Activated naive CD8-positive, alpha-beta T cell (primary cell): Measurements from ENCODE around the gene ARMC8.

Experiments
- H3K27ac Mint-ChIP-seq: one replicate; pipeline ENCODE4 v1.8.0; 2021; ENCODE audit warnings: mixed read lengths
- H3K27me3 Mint-ChIP-seq: one replicate; pipeline ENCODE4 v1.8.0; 2021; ENCODE audit warnings: mixed read lengths
- H3K36me3 Mint-ChIP-seq: one replicate; pipeline ENCODE4 v1.8.0; 2021; ENCODE audit warnings: mixed read lengths
- H3K4me1 Mint-ChIP-seq: one replicate; pipeline ENCODE4 v1.8.0; 2021; ENCODE audit warnings: low read depth, mixed read lengths
- H3K4me3 Mint-ChIP-seq: one replicate; pipeline ENCODE4 v1.8.0; 2021; ENCODE audit warnings: mild to moderate bottlenecking, mixed read lengths
- H3K9me3 Mint-ChIP-seq: one replicate; pipeline ENCODE4 v1.8.0; 2021; ENCODE audit warnings: low read depth, mixed read lengths

Gene ARMC8

DNA sequence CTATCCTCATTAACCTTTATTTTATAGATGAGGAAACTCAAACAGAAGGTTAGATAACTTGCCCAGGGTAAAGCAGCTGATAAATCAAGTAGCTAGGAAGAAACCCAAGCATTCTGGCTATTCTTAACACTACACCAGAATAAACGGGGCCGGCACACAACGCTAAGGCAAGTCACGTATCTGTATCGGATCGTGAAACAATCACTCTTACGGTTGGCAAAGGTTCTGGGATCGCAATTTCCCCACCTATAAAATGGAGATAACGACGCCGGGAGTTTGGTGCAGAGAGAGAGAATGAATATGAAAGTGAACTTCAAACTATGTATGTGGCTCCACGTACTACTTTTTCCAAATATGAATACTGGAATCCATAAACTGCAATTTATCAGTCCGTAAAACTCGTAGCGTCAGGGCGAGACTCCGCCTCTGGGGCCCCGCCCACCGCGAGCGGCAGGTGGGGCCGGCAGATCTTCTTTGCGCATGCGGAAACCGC is 252 bp upstream of the ARMC8 start:
- Mint-ChIP-seq H3K4me3 (peak overlapping the region; percentile 98), H3K27me3 (no peaks in the 10 kb centered on the region), H3K36me3 (peaks cover 9% of the 10 kb centered on the region), H3K9me3 (no peaks in the 10 kb centered on the region), H3K27ac (peak overlapping the region; percentile 99), H3K4me1 (peaks cover 34% of the 10 kb centered on the region)

DNA sequence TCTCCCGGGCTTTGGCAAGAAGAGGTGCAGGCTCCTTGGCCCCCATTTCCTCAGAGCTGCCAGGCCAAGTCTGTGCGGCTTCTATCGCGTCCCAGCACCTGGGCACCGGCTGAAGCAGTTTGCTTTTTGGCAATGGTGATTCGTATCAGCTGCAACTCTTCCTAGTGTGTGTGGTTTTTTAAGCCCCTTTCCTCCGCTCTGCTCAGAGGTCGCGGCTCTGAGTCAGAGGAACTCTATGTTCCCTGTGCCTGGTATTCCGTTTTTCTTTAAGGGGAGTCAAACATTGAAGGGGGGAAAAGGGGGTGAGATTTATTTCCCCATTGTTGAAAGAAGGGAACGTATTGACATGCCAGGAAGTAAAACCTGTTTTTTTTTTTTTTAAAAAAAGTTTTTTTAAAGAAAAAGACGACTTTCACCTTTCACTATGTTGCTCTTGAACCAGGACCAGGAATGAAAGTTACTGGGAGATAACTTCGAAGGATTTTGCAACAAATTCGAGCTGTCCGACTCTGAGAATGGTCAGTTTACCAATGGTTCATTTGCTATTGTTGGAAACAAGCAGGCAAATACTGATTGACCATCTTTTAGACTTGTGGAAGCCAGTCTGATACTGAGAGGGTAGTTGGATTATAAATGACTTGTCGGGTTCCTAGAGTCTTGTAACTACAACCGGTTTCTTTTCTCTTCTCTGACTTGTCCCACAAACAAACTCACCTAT is 1.1 kb downstream of the ARMC8 start:
- Mint-ChIP-seq H3K27me3 (no peaks in the 10 kb centered on the region), H3K27ac (peak overlapping the region; percentile 83), H3K4me3 (peak overlapping the region; percentile 98), H3K36me3 (peaks cover 9% of the 10 kb centered on the region), H3K9me3 (no peaks in the 10 kb centered on the region), H3K4me1 (peaks cover 39% of the 10 kb centered on the region)

DNA sequence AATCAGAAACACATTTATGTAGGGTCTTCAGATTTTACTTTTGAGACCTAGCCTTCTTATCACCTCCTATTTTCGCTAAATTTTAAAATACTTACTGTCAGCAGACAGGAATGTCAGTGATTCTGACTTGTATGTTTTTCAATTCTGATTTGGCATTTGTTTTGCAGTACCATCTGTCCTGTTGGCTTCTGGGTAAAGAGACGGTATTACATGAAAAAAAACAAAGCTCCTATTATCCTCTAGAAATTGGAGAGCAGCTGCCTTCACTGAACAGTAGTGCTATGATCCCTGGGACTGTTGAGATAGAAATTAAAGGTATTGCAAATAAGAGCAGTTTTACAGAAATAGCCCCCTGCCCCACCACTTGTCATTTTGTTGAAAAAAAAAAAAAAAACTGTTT is 8.4 kb downstream of the ARMC8 start:
- no peak overlapping the region for H3K4me3 Mint-ChIP-seq
- no peak overlapping the region for H3K27ac Mint-ChIP-seq
- H3K4me1 Mint-ChIP-seq = peaks cover 58% of the 10 kb centered on the region
- H3K36me3 Mint-ChIP-seq = peaks cover 14% of the 10 kb centered on the region
- H3K27me3 Mint-ChIP-seq = no peaks in the 10 kb centered on the region
- H3K9me3 Mint-ChIP-seq = no peaks in the 10 kb centered on the region

DNA sequence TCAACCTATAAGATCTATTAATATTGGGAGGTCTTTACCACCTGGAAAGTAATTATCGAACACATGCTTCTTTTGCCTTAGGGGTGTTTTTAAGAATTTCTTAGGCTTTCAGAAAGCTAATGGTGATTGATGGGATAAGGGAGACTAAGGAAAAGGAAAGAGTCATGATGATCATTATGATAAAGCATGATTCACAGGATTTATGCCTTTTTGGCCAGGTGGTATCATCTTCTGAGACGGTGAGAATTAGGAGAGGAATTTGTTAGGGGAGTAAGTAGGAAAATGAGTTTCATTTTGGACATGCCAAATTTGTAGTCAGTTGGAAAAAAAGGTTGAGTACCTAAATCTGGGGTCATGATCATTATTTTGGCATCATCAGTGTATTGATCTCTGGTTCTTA is 8.9 kb downstream of the ARMC8 start:
- Mint-ChIP-seq H3K27ac (no peak overlapping the region), H3K4me3 (no peak overlapping the region), H3K4me1 (peaks cover 54% of the 10 kb centered on the region), H3K9me3 (no peaks in the 10 kb centered on the region), H3K36me3 (peaks cover 14% of the 10 kb centered on the region), H3K27me3 (no peaks in the 10 kb centered on the region)

DNA sequence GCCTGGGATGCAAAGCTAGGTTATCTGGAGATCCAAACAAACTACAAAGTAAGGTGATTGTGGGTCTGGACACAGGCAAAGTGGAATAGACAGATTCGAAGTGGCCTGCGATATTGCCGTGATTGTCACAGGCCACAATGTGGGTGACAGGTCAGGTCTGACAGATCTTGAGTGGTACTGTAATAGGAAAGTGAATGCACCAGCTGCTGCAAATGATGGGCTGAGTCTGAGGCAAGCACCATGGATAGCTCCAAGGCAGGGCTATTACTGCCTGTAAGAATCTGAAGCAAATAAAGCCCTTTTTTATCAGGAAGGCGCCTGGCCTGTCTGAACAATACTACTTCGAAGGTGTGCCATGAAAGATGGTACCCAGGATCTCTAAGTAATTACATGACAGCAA is 10.0 kb downstream of the ARMC8 start:
- H3K36me3 Mint-ChIP-seq = peaks cover 8% of the 10 kb centered on the region
- no peaks in the 10 kb centered on the region for H3K9me3 Mint-ChIP-seq
- no peaks in the 10 kb centered on the region for H3K27me3 Mint-ChIP-seq
- no peak overlapping the region for H3K4me3 Mint-ChIP-seq
- peaks cover 53% of the 10 kb centered on the region for H3K4me1 Mint-ChIP-seq
- no peak overlapping the region for H3K27ac Mint-ChIP-seq

DNA sequence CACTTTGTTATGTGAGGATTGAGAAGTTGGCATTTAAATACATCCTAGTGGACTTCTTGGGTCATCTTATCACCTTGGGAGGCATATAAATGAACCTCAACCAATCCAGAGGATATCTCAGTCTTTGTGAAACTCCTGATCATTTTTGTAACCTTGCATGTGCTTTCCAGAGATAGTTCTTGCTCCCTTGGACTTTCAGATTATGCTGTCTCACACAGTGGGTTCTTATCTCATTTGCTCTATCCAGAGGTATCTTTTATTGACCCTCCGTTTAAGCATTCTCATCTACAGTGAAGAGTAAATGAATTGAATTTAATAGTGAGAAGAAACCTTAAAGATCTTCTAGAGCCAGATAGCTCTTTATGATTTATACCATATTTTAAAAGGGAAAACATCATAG is 10.4 kb downstream of the ARMC8 start:
- no peak overlapping the region for H3K4me3 Mint-ChIP-seq
- peaks cover 54% of the 10 kb centered on the region for H3K4me1 Mint-ChIP-seq
- H3K9me3 Mint-ChIP-seq = no peaks in the 10 kb centered on the region
- no peak overlapping the region for H3K27ac Mint-ChIP-seq
- no peaks in the 10 kb centered on the region for H3K27me3 Mint-ChIP-seq
- H3K36me3 Mint-ChIP-seq = peaks cover 8% of the 10 kb centered on the region

DNA sequence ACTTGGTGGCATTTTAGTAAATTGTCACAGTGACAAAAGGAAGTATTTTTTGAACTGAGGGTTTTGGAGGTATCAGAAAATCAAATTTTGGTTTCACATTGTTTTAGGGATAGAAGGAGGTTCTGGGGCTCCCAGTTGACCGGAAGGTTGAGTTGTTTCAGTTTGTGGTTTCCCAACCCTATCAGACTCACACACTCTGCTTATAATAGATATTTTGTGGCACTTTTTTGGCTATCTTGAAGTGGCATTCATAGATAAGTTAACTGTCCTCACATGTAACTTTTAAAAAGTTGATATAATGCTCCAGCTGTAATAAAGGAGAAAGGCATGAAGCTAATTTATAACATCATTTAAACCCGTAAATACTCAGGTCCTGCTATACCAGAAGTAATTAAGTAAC is 12.8 kb downstream of the ARMC8 start:
- Mint-ChIP-seq H3K27ac (no peak overlapping the region), H3K9me3 (no peaks in the 10 kb centered on the region), H3K4me1 (peaks cover 67% of the 10 kb centered on the region), H3K36me3 (peaks cover 11% of the 10 kb centered on the region), H3K27me3 (no peaks in the 10 kb centered on the region), H3K4me3 (no peak overlapping the region)

DNA sequence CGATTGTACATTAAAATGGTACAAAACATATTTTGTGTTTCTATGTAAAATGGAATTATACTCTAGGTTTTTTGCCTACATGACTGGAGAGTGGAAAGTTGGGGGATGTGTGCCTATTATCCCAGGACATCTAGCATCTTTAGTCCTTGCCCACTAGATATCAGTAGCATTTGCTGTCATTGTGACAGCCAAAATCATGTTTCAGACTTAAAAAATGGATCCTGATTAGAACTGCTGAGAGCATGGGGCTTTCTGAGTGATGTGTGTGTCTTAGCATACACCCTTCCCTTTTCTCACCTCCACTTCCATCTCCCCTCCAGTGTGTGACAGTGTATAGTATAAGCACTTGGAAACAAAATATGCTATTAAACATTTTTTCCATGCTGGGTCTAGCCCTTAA is 13.3 kb downstream of the ARMC8 start:
- peaks cover 69% of the 10 kb centered on the region for H3K4me1 Mint-ChIP-seq
- H3K36me3 Mint-ChIP-seq = peaks cover 11% of the 10 kb centered on the region
- no peaks in the 10 kb centered on the region for H3K27me3 Mint-ChIP-seq
- H3K4me3 Mint-ChIP-seq = no peak overlapping the region
- H3K27ac Mint-ChIP-seq = no peak overlapping the region
- no peaks in the 10 kb centered on the region for H3K9me3 Mint-ChIP-seq

DNA sequence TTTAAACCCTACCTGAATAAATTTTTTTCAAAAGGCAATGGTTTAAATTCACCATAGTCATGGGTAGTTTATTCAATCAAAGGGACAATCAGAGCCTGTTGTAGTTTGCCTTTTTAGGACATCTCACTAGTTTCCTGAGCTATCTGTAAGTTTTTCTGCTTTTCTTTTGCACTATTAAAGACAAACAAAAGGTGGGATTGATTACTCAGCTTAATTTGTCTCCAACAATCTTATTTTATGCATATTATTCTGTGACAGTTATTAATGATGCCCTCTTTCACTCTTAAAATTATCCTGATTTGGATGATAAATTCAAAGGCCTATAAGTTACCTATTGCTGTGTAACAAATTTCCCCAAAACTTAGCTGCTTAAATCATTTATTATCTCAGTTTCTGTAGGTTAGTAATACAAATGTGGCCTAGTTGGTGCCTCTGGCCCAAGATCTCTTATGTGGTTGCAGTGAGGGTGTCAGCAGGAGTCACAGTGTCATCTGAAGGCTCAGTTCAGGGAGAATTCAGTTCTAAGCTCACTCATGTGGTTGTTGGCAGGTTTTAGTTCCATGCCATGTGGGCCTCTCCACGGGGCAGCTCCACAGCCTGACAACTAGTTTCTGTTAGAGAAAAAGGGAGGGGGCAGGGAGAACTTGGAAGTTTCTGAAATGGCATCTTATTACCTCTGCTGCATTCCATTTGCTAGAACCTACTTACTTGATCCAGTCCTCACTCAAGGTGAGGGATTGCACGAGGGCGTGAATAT is 16.0 kb downstream of the ARMC8 start:
- Mint-ChIP-seq H3K4me1 (peaks cover 64% of the 10 kb centered on the region), H3K9me3 (no peaks in the 10 kb centered on the region), H3K27ac (no peak overlapping the region), H3K36me3 (peaks cover 13% of the 10 kb centered on the region), H3K4me3 (no peak overlapping the region), H3K27me3 (no peaks in the 10 kb centered on the region)

DNA sequence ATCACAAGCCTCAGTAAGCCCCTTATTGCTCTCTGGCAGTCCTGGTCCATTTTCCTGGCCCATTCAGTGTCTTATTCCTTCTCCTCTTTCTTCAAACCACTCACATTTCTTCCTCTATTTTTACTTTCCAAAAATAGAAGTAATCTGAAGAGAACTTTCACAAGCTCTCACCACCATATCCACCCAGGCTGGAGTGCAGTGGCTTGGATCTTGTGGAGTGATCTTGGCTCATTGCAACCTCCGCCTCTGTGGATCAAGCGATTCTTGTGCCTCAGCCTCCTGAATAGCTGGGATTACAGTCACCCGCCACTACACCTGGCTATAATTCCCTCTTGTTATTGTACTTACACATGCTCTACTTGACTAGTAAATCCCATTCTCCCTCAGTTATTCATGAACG is 16.8 kb downstream of the ARMC8 start:
- H3K9me3 Mint-ChIP-seq = no peaks in the 10 kb centered on the region
- H3K27ac Mint-ChIP-seq = no peak overlapping the region
- no peaks in the 10 kb centered on the region for H3K27me3 Mint-ChIP-seq
- no peak overlapping the region for H3K4me3 Mint-ChIP-seq
- peaks cover 67% of the 10 kb centered on the region for H3K4me1 Mint-ChIP-seq
- peaks cover 12% of the 10 kb centered on the region for H3K36me3 Mint-ChIP-seq

DNA sequence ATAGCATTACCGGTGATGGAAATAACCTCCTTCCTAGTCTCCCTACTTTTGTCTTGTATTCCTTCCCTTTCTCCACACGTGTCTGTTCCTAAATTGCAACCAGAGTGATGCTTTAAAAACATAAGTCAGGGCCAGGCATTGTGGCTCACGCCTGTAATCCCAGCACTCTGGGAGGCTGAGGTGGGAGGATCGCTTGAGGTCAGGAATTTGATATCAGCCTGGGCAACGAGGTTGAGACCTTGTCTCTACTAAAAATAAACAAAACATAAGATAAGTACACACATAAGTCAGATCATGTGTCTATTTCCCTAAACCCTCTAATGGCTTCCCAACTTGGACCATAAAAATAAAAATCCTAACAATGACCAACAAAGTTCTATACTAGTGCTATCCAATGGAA is 18.4 kb downstream of the ARMC8 start:
- Mint-ChIP-seq H3K4me3 (no peak overlapping the region), H3K9me3 (no peaks in the 10 kb centered on the region), H3K27me3 (no peaks in the 10 kb centered on the region), H3K27ac (no peak overlapping the region), H3K36me3 (peaks cover 8% of the 10 kb centered on the region), H3K4me1 (peaks cover 61% of the 10 kb centered on the region)

DNA sequence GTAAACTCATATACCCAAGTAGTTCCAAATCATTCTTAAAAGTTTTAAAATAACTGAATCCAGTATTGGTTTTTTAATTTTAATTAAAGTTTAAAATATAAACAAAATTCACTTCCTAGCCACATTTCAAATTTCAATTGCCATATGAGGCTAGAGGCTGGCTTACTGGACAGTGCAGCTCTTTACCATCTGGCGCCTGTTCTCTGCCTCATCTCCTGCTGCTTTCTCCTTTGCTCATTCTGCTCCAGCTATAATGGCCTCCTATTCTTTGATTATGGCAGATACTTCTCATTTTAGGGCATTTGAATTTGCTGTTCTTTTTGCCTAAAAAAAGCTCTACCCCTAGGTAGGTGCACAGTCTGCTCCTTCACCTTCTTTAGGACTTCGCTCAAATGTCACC is 19.1 kb downstream of the ARMC8 start:
- H3K27me3 Mint-ChIP-seq = no peaks in the 10 kb centered on the region
- H3K27ac Mint-ChIP-seq = no peak overlapping the region
- H3K36me3 Mint-ChIP-seq = peaks cover 8% of the 10 kb centered on the region
- H3K4me1 Mint-ChIP-seq = peaks cover 60% of the 10 kb centered on the region
- no peaks in the 10 kb centered on the region for H3K9me3 Mint-ChIP-seq
- no peak overlapping the region for H3K4me3 Mint-ChIP-seq

DNA sequence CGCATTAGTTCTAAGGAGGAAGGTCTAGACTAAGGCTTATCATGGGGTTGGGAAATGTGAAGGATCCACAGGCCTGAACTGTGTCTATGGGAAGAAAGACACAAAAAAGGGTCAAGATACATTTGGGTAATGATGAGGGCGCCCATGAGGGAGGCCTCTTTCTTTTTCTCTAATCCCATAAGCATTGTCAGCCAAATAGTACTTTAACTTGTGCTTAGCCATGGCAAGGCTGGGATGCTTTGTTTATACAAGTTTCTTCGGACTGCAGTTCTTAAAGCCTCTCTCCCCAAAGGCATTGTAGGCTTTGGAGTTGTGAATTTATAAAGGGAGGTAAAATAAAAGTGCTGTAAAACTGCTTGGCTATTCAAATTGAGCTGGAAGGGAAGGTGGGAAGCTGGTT is 23.4 kb downstream of the ARMC8 start:
- no peak overlapping the region for H3K4me3 Mint-ChIP-seq
- peaks cover 44% of the 10 kb centered on the region for H3K4me1 Mint-ChIP-seq
- H3K36me3 Mint-ChIP-seq = peaks cover 8% of the 10 kb centered on the region
- H3K9me3 Mint-ChIP-seq = no peaks in the 10 kb centered on the region
- no peaks in the 10 kb centered on the region for H3K27me3 Mint-ChIP-seq
- no peak overlapping the region for H3K27ac Mint-ChIP-seq

DNA sequence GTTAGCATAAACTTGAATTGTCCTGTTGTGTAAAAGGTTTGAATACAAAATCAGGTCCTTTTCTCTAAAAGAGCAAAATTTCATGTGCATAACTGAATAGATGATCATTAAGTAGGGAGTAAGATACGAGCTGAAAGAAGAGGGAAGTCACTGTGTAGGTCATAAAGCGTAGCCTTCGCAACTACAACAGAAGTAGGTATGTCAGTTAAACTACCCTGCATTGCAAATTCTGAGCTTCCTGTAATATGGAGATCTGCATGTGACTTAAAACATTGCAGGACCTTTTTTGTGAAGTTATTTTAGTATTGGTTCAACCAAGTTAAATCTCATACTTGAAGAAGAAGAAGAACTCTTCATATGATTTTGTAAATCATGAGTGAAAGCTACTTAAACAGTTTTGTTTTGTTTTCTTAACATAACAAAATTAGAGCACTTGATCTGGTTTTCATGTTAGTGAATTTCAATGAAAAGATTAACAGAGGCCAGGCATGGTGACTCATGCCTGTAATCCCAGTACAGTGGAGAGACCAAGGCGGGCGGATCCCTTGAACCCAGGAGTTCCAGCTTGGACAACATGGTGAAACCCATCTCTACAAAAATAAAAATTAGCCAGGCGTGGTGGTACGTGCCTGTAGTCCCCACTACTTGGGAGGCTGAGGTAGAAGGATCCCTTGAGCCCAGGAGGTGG is 26.4 kb downstream of the ARMC8 start:
- H3K27ac Mint-ChIP-seq = no peak overlapping the region
- H3K4me1 Mint-ChIP-seq = peaks cover 45% of the 10 kb centered on the region
- H3K27me3 Mint-ChIP-seq = no peaks in the 10 kb centered on the region
- no peak overlapping the region for H3K4me3 Mint-ChIP-seq
- no peaks in the 10 kb centered on the region for H3K9me3 Mint-ChIP-seq
- H3K36me3 Mint-ChIP-seq = peaks cover 7% of the 10 kb centered on the region

DNA sequence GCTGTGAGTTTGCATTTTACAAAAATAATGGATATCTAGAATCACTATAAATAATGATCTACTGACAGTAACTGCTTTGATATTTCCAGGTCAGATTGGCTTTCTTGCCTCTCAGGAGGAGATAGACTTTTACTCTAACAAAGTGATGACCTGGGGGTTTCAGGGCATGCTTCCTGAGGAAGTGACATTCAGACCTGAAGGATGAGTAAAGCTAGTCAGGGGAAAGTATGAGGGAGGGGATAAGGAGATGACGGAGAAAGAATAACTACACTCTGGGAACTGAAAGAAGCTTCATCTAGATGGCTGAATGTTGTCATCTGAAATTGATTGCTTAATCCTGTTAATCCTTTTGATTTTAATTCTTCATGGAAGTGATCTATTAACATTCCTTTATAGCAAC is 32.2 kb downstream of the ARMC8 start:
- peaks cover 57% of the 10 kb centered on the region for H3K4me1 Mint-ChIP-seq
- H3K4me3 Mint-ChIP-seq = no peak overlapping the region
- H3K36me3 Mint-ChIP-seq = peaks cover 17% of the 10 kb centered on the region
- H3K27me3 Mint-ChIP-seq = no peaks in the 10 kb centered on the region
- peak overlapping the region; percentile 67 for H3K27ac Mint-ChIP-seq
- H3K9me3 Mint-ChIP-seq = no peaks in the 10 kb centered on the region
